IPS DF 4.7 (cell line): Measurements from ENCODE around the gene ANO6.
"Not testable (repeated sequence)": the region's sequence is repeated elsewhere in the genome, so short reads cannot be mapped to it uniquely, and the experiment has no call there.

ENCODE experiments used
- DNase-seq: peaks from one replicate; pipeline ENCODE4 v3.0.0-alpha.2; 2013; ENCODE audit warnings: low spot score; ENCODE audit errors: extremely low read depth

The ANO6 gene

DNA sequence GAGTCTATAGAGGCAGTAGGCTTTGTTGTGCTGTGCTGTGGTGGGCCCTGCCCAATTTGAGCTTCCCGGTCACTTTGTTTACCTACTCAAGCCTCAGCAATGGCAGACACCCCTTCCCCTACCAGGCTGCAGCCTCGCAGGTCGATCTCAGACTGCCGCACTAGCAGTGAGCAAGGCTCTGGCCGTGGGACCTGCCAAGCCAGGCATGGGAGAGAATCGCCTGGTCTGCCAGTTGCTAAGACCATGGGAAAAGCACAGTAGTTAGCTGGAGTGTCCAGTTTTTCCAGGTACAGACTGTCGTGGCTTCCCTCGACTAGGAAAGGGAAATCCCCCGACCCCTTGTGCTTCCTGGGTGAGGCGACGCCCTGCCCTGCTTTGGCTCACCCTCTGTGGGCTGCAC is 26.3 kb downstream of the ANO6 start:
- DNase-seq = no peak

- DNase-seq = no peak
Observed at GRCh38 chr12:45243963-45244362, 28.1 kb downstream of the ANO6 start.

- DNase-seq = no peak
Observed at GRCh38 chr12:45244561-45245343, 28.9 kb downstream of the ANO6 start.

DNA sequence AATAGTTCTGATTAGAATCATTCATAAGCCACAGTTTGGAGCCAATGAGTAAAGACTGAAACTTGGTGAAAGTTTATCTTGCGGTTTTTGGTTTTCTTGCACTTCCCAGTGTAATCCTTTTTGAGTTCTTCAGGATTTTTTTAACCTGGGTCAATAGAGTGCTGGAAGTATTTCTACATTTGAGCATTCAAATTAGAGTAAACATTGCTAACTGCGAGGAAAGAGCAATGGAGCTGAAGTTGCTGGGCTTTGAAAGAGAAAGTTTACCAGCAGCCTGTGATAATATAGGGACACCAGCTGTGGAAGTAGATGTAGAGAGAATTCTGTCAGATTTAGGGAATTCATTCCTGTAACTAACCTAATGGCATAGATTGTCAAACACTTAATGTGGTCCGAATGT is 30.3 kb downstream of the ANO6 start:
- DNase-seq = no peak

DNA sequence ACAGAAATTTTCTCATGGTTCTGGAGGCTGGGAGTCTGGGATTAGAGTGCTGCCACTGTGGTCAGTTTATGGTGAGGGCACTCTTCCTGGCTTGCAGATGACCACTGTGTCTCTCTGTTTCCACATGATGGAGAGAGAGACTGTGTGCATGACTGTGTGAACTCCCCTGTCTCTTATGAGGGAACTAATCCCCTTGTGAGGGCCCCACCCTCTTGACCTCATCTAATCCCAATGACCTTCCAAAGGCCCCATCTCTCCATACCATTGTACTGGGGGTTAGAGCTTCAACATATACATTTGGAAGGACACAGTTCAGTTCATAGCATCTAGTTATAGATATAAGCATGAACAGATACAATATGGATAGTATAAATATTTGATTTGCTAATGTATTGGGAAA is 31.7 kb downstream of the ANO6 start:
- no peak for DNase-seq

GRCh38 chr12:45248095-45248494 is 32.2 kb downstream of the ANO6 start:
- no peak for DNase-seq

DNA sequence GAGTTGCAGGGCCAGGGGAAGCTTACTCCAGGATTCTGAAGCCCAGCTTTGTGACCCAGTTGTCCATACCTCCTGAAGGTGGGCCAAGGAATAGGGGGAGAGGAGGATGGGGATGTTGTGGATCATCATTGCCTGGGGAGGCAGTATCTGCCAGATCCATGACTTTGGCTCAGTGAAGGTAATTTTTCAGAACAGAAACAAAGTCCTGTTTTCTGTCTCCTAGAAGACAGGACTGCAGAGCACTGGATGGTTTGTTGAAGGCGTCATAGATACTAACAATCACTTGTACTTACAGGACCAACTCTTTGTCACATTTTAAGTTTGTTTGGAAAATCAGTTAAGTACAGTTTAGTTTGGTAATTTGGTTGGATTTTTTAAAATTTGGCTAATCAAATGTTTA is 38.4 kb downstream of the ANO6 start:
- DNase-seq = no peak

GRCh38 chr12:45256721-45257120 is 40.8 kb downstream of the ANO6 start:
- no peak for DNase-seq

- no peak for DNase-seq
Observed at GRCh38 chr12:45257185-45257930, 41.5 kb downstream of the ANO6 start.

GRCh38 chr12:45259675-45260074 is 43.8 kb downstream of the ANO6 start:
- no peak for DNase-seq

DNA sequence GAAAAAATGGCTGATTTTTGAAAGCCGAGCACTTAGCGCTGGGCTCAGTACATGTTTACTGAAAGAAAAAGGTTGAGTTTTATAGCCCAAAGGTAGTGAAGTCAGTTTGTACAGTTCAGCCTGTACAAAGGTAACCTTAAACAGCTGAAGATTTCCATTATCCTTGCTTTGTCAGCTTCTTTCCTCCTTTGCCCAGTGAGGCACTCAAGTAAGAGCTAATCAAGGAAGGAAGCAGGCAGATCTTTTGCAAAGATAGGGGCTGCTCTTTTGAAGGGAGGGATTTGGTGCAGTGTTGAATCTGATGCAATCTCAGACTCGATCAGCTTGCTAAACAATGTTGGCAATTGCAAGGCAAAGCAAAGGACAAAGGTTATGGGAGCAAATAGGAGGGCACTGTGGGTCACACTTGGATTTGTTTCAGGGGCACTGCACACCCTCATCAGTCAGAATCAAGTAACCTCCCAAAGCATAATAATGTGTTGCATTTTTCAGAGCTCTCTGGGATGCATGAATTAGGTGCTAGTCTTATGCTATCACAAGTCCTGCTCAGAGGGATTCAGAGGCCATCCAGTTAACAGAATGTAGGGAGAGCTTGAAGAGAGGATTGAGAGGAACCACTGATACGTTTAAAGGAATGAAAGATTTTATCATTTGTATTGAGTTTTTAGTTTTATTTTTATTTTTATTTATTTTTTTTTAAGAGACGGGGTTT is 44.4 kb downstream of the ANO6 start:
- DNase-seq = no peak

DNA sequence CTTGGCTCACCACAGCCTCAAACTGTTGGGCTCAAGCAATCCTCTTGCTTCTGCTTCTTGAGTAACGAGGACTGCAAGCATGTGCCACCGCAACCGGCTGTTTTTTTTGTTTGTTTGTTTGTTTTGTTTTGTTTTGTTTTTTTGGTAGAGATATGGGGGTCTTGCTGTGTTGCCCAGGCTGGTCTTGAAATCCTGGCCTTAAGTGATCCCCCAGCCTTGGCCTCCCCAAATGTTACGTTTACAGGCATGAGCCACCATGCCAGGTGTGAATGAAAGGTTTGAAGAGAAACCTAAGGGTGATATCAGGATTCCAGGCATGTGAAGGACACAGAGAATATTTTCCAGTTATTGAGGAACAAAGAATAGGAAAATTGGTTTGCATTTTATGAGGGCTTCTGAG is 45.0 kb downstream of the ANO6 start:
- no peak for DNase-seq

GRCh38 chr12:45262185-45262584 is 46.3 kb downstream of the ANO6 start:
- not testable (repeated sequence) for DNase-seq

DNA sequence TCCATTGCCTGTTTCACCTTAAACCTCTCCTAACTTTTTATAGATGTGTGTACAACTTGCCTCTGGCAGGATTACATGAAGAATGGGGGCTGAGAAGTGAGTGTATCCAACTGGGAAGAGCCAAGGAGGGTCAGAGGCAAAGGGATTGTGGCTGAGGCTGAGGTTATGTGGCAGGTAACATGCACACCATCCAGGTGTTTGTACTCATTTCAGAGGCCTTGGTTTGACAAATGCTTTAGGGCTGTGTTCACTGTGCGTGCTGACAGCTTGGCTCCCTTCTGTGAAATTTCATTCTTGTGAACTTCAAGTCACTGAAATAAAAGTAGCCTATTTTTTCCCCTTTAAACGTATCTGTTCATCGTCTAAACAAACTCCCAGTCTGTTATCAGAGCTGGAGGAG is 47.7 kb downstream of the ANO6 start:
- no peak for DNase-seq

DNA sequence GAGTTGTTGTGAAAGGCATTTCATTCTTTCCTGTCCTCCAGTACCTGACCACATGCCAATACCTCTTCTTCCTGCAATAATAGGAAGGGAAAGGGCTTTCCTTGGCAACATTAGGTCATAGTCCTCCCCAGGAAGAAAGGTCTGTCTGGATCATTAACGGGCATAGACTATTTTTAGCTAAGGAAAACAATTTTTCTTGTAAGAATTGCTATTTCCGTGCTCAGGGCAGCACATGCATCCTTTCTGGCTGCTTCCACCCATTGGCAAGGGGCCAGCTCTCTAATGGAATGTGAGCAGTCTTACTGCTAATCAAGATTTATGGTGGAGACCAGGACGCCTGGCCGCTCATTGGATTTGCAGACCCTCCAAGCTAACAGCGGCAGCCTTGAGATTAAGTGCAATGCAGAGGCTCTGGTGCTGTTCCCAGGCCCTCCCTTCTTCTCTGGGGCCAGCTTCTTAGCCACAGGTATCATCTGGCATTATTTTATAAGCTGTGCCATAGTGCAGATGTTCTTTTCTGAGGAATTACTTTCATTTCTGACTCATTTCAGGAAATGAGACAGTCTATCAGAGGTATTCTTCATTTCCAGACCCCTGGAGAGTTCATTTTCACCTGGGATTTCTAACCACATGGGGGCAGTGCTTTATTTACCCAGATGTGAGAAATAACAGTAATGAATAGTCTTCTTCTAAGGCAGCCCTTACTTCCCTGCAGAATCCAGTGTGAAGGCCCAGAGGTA is 52.9 kb downstream of the ANO6 start:
- no peak for DNase-seq

DNA sequence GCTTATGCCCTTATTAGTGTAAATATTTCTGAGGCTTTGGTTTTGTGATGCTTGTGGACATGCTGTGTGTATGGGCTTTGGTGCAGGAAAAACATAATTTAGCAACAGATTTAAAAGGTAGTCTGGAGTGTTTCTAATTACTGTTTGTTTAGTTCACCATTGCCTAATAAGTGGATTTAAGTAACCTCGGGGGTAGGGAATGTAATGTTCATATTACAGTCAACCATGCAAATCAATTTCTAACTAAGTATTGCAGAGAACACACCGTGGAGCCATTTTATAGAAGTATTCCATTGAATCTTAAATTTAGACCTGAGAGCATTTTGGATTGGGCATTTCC is 53.5 kb downstream of the ANO6 start:
- no peak for DNase-seq

- no peak for DNase-seq
Observed at GRCh38 chr12:45270951-45271350, 55.1 kb downstream of the ANO6 start.

- DNase-seq = no peak
Observed at GRCh38 chr12:45273717-45274271, 57.9 kb downstream of the ANO6 start.

- DNase-seq = no peak
Observed at GRCh38 chr12:45276154-45276755, 60.4 kb downstream of the ANO6 start.

DNA sequence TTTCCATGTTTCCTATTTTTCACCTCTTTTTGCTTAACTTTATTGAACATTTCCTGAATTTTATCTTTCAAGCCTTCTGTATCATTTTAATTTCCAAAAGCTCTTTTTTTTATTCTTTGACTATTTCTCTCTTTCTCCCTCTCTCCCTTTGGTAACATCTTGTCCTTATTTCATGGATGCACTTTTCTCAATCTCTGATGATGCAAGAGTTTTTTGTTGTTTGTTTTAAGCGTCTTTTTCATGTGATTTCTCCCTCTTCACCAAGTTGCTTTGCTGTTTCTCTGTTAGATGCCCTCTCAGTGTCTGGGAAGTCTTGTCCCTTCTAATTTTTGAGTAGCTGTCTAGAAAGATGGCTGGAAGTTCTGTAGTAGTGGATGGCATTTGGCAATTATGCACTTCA is 62.6 kb downstream of the ANO6 start:
- no peak for DNase-seq
